Activated CD4-positive, alpha-beta T cell treated with anti-CD3 and anti-CD28 coated beads, Interleukin-2, amount 50 U/mL, for 24 hours (primary cell): ENCODE results near the gene HSD3B2.
"Not testable (repeated sequence)": the region's sequence is repeated elsewhere in the genome, so short reads cannot be mapped to it uniquely, and the experiment has no call there.

Experiments
- DNase-seq, 2 donors: peaks; one replicate each; pipeline ENCODE4 v3.0.0-alpha.2; 2020; ENCODE audit warnings: low read depth in 1 of 2, low spot score in 1 of 2

Gene HSD3B2

GRCh38 chr1:119414950-119415349 lies at the start of gene HSD3B2:
HSD3B2 (plus strand) TSS chr1:119415150; CDS start chr1:119415420, 270 bp downstream.
- no peak for DNase-seq

GRCh38 chr1:119366424-119366823 lies 48.5 kb upstream of the HSD3B2 start:
- no peak for DNase-seq

GRCh38 chr1:119367432-119368124 lies 47.4 kb upstream of the HSD3B2 start:
- DNase-seq = no peak

- no peak for DNase-seq
Measured at GRCh38 chr1:119368554-119368953, 46.4 kb upstream of the HSD3B2 start, which contains the start of gene HAO2. HAO2 (plus strand) TSS chr1:119368785; CDS start chr1:119381086, 12,301 bp downstream.

GRCh38 chr1:119370748-119371147 lies 44.2 kb upstream of the HSD3B2 start:
- DNase-seq = no peak

GRCh38 chr1:119371815-119372214 lies 43.1 kb upstream of the HSD3B2 start:
- DNase-seq = no peak

- no peak for DNase-seq
Measured at GRCh38 chr1:119372503-119373086, 42.4 kb upstream of the HSD3B2 start.

- DNase-seq = no peak
Measured at GRCh38 chr1:119373465-119373864, 41.5 kb upstream of the HSD3B2 start.

GRCh38 chr1:119374208-119374874 lies 40.6 kb upstream of the HSD3B2 start:
- DNase-seq = no peak

GRCh38 chr1:119375366-119375765 lies 39.6 kb upstream of the HSD3B2 start:
- no peak for DNase-seq

- DNase-seq = no peak
Measured at GRCh38 chr1:119376594-119376993, 38.4 kb upstream of the HSD3B2 start.

- DNase-seq = not testable (repeated sequence)
Measured at GRCh38 chr1:119377594-119377993, 37.4 kb upstream of the HSD3B2 start.

- no peak for DNase-seq
Measured at GRCh38 chr1:119379117-119379516, 35.8 kb upstream of the HSD3B2 start.

GRCh38 chr1:119380304-119380703 lies 34.6 kb upstream of the HSD3B2 start:
- DNase-seq = no peak

- no peak for DNase-seq
Measured at GRCh38 chr1:119380983-119381662, 33.8 kb upstream of the HSD3B2 start.

- DNase-seq = no peak
Measured at GRCh38 chr1:119384591-119384990, 30.4 kb upstream of the HSD3B2 start.

- DNase-seq = no peak
Measured at GRCh38 chr1:119385650-119386049, 29.3 kb upstream of the HSD3B2 start.

- DNase-seq = no peak
Measured at GRCh38 chr1:119387858-119388257, 27.1 kb upstream of the HSD3B2 start.

- no peak for DNase-seq
Measured at GRCh38 chr1:119388450-119388849, 26.5 kb upstream of the HSD3B2 start.

- no peak for DNase-seq
Measured at GRCh38 chr1:119390526-119390925, 24.4 kb upstream of the HSD3B2 start.

GRCh38 chr1:119391749-119392148 lies 23.2 kb upstream of the HSD3B2 start:
- no peak for DNase-seq

GRCh38 chr1:119394085-119394484 lies 20.9 kb upstream of the HSD3B2 start:
- DNase-seq = no peak
